ENCODE data around the gene TMEM243. TPM values are rescaled to one million over a fixed set of nuclear protein-coding genes. Genes with fewer than 3 reads are reported as not detected.

TMEM243 gene
- total RNA-seq, 1 experiment from 2014 or later = 24.2 TPM

GRCh38 chr7:87213252-87213651 lies 6.3 kb downstream of the TMEM243 start:
- CTCF ChIA-PET = no interaction called here
- POLR2A ChIA-PET = interaction anchor here (0.6 kb wide), 1 partner anchor 38 kb away, joined by 4 read pairs; no protein-coding TSS in a partner anchor

GRCh38 chr7:87212498-87212897 lies 7.0 kb downstream of the TMEM243 start:
- peaks cover 29% of the 10 kb centered on the region for H3K36me3 Mint-ChIP-seq (ENCODE audit: insufficient read depth, unreplicated experiment)
- Histone ChIP-seq H3K4me1 (no peaks in the 10 kb centered on the region), H3K36me3 (ENCODE audit: control insufficient read depth, insufficient read depth, low read length) (no peaks in the 10 kb centered on the region; the same call in 1 of the 2 replicates), H3K9me3 (no peaks in the 10 kb centered on the region), H3K27me3 (replicated peaks; ENCODE audit: control insufficient read depth, insufficient read depth, low read length) (no peaks in the 10 kb centered on the region), H3K4me3 (ENCODE audit: low read depth, low read length) (no peak overlapping the region)
- CTCF ChIA-PET = no interaction called here
- no peak for DNase-seq
- H3K4me1 Mint-ChIP-seq (ENCODE audit: low read depth, unreplicated experiment) = no peaks in the 10 kb centered on the region
- H3K9me3 Mint-ChIP-seq (ENCODE audit: unreplicated experiment) = peaks cover 18% of the 10 kb centered on the region
- H3K4me3 Mint-ChIP-seq (ENCODE audit: unreplicated experiment) = no peak overlapping the region
- intact Hi-C loops (cut with micrococcal nuclease; ENCODE audit: unreplicated experiment) = loop anchor here (10.0 kb wide), 1 partner anchor 368 kb away; no protein-coding TSS in a partner anchor
- no TSS peak for BruUV-seq (replicated peaks)
- no peak overlapping the region for H3K27ac Mint-ChIP-seq (ENCODE audit: unreplicated experiment)
- H3K27me3 Mint-ChIP-seq (ENCODE audit: insufficient read depth, unreplicated experiment) = no peaks in the 10 kb centered on the region
- TF ChIP-seq CTCF (IDR thresholded peaks at IDR 0.05; ENCODE audit: insufficient read depth in 1 of 2, low read depth in 1 of 2, low read length in 1 of 2, severe bottlenecking in 1 of 2, unreplicated experiment in 1 of 2) = no peak
- POLR2A ChIA-PET = no interaction called here

More at GRCh38 chr7:87213252-87213651, 6.3 kb downstream of the TMEM243 start:
- Histone ChIP-seq H3K4me1 (no peaks in the 10 kb centered on the region), H3K9me3 (no peaks in the 10 kb centered on the region), H3K36me3 (ENCODE audit: control insufficient read depth, insufficient read depth, low read length) (no peaks in the 10 kb centered on the region; the same call in 1 of the 2 replicates), H3K27me3 (replicated peaks; ENCODE audit: control insufficient read depth, insufficient read depth, low read length) (no peaks in the 10 kb centered on the region), H3K4me3 (ENCODE audit: low read depth, low read length) (no peak overlapping the region)
- Mint-ChIP-seq H3K27me3 (ENCODE audit: insufficient read depth, unreplicated experiment) (no peaks in the 10 kb centered on the region), H3K27ac (ENCODE audit: unreplicated experiment) (no peak overlapping the region), H3K4me3 (ENCODE audit: unreplicated experiment) (no peak overlapping the region), H3K36me3 (ENCODE audit: insufficient read depth, unreplicated experiment) (peaks cover 25% of the 10 kb centered on the region), H3K9me3 (ENCODE audit: unreplicated experiment) (peaks cover 18% of the 10 kb centered on the region), H3K4me1 (ENCODE audit: low read depth, unreplicated experiment) (no peaks in the 10 kb centered on the region)
- intact Hi-C loops (cut with micrococcal nuclease; ENCODE audit: unreplicated experiment) = loop anchor here (10.0 kb wide), 1 partner anchor 368 kb away; no protein-coding TSS in a partner anchor
- BruUV-seq (replicated peaks) = no TSS peak
- no peak for TF ChIP-seq CTCF (IDR thresholded peaks at IDR 0.05; ENCODE audit: insufficient read depth in 1 of 2, low read depth in 1 of 2, low read length in 1 of 2, severe bottlenecking in 1 of 2, unreplicated experiment in 1 of 2)
- DNase-seq = no peak

GRCh38 chr7:87210506-87210905 lies 9.0 kb downstream of the TMEM243 start:
- H3K4me1 ChIP-seq = no peaks in the 10 kb centered on the region
- POLR2A ChIA-PET = no interaction called here

More at GRCh38 chr7:87210506-87210905, 9.0 kb downstream of the TMEM243 start:
- intact Hi-C loops (cut with micrococcal nuclease; ENCODE audit: unreplicated experiment) = loop anchor here (10.0 kb wide), 1 partner anchor 366 kb away; no protein-coding TSS in a partner anchor
- H3K4me3 Mint-ChIP-seq (ENCODE audit: unreplicated experiment) = no peak overlapping the region
- no peak for DNase-seq
- no peak overlapping the region for H3K27ac Mint-ChIP-seq (ENCODE audit: unreplicated experiment)
- no peaks in the 10 kb centered on the region; the same call in 1 of the 2 replicates for H3K36me3 ChIP-seq (ENCODE audit: control insufficient read depth, insufficient read depth, low read length)
- no TSS peak for BruUV-seq (replicated peaks)
- no peak for TF ChIP-seq CTCF (IDR thresholded peaks at IDR 0.05; ENCODE audit: insufficient read depth in 1 of 2, low read depth in 1 of 2, low read length in 1 of 2, severe bottlenecking in 1 of 2, unreplicated experiment in 1 of 2)
- H3K4me3 ChIP-seq (ENCODE audit: low read depth, low read length) = no peak overlapping the region
- H3K4me1 Mint-ChIP-seq (ENCODE audit: low read depth, unreplicated experiment) = no peaks in the 10 kb centered on the region
- peaks cover 41% of the 10 kb centered on the region for H3K36me3 Mint-ChIP-seq (ENCODE audit: insufficient read depth, unreplicated experiment)
- CTCF ChIA-PET = no interaction called here
- H3K27me3 Mint-ChIP-seq (ENCODE audit: insufficient read depth, unreplicated experiment) = no peaks in the 10 kb centered on the region
- peaks cover 30% of the 10 kb centered on the region for H3K9me3 Mint-ChIP-seq (ENCODE audit: unreplicated experiment)
- H3K27me3 ChIP-seq (replicated peaks; ENCODE audit: control insufficient read depth, insufficient read depth, low read length) = no peaks in the 10 kb centered on the region
- peaks cover 11% of the 10 kb centered on the region; the same call in 1 of the 2 replicates for H3K9me3 ChIP-seq
